AG10803 (cell line): ENCODE measurements around the gene ABCF2.

Experiments used
- DNase-seq: peaks from one replicate; pipeline ENCODE4 v3.0.0; 2010; ENCODE audit warnings: low read depth
- H3K4me3 ChIP-seq: 2 replicates; pipeline ENCODE4 v1.5.1; 2011; ENCODE audit warnings: mild to moderate bottlenecking, low read length, control low read depth
- CTCF ChIP-seq: conservative IDR thresholded peaks from 2 replicates; pipeline ENCODE4 v1.5.1; 2011; ENCODE audit warnings: mild to moderate bottlenecking, low read length, control low read depth, inconsistent platforms

ABCF2 gene

GRCh38 chr7:151198945-151199848, 27.8 kb downstream of the ABCF2 start:
- H3K4me3 ChIP-seq = no peak overlapping the region
- no peak for DNase-seq
- TF ChIP-seq CTCF = no peak

- TF ChIP-seq CTCF = no peak
- no peak overlapping the region for H3K4me3 ChIP-seq
- no peak for DNase-seq
Observed at GRCh38 chr7:151197932-151198331, 29.1 kb downstream of the ABCF2 start.

GRCh38 chr7:151195616-151196450, 31.2 kb downstream of the ABCF2 start:
- no peak for DNase-seq
- TF ChIP-seq CTCF = no peak
- no peak overlapping the region for H3K4me3 ChIP-seq

- no peak for DNase-seq
- TF ChIP-seq CTCF = no peak
Observed at GRCh38 chr7:151194188-151194587, 32.8 kb downstream of the ABCF2 start.

DNA sequence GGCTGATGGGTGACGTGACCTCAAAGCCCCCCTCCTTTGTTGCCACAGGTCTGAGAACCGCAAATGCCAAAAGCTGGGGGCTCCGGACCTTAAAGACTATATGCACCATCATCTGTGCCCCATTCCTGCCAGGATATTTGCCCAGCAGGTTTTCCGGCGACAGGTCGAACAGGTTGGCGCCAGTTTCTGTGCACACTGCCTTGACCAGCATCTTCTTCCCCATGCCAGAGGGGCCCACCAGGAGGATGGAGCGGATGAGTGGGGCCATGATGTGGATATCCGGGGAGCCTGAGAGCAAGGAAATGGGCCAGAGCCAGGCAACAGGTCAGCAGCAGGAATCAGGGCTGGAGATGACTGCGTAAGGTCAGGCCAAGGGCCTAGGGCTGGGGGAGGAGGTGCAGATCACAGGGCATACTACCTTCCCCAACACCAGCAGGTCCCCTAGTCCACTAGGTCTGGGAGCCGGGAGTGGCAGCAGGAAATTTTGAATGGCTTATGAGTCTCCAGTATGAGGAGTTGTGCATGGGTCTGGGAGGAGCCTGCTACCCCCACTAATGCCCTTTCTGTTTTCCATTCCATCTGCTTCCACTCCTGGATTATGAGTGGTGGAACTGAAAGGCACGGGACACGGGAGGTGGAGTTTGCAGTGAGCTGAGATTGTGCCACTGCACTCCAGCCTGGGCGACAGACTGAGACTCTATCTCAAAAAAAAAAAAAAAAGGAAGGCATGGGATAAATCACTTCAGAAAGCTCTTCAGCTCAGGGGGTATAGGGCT, 33.6 kb downstream of the ABCF2 start:
- no peak for DNase-seq
- no peak overlapping the region for H3K4me3 ChIP-seq
- no peak for TF ChIP-seq CTCF

More at GRCh38 chr7:151194188-151194587, 32.8 kb downstream of the ABCF2 start:
- H3K4me3 ChIP-seq = no peak overlapping the region

- H3K4me3 ChIP-seq = no peak overlapping the region
- DNase-seq = no peak
- no peak for TF ChIP-seq CTCF
Observed at GRCh38 chr7:151192002-151192539, 34.9 kb downstream of the ABCF2 start.
